AG04450 (cell line): ENCODE measurements around the gene TMEM203. TPM values are rescaled to one million over a fixed set of nuclear protein-coding genes. Genes with fewer than 3 reads are reported as not detected.

Experiments used
- CTCF ChIA-PET: fragments of 300-600, 350-600 bp; formaldehyde crosslinking; extraction: SDS; loops from one replicate; lab custom pipeline; 2022; ENCODE audit warnings: antibody characterized with exemption, inconsistent platforms; lab: Charles Lee
- POLR2A ChIA-PET: fragments of 350-600 bp; formaldehyde crosslinking; extraction: SDS; loops from one replicate; lab custom pipeline; 2021; ENCODE audit warnings: antibody characterized with exemption, inconsistent platforms; lab: Yijun Ruan, JAX
- DNase-seq: peaks from one replicate; pipeline ENCODE4 v3.0.0-alpha.2; 2011; ENCODE audit warnings: low read depth, low spot score
- H3K27ac ChIP-seq: one replicate; pipeline ENCODE4 v1.5.1; 2012; ENCODE audit warnings: low read depth, low read length, control low read depth
- H3K27me3 ChIP-seq: one replicate; pipeline ENCODE4 v1.6.0; 2012; ENCODE audit warnings: low read length; ENCODE audit not compliant: control insufficient read depth, insufficient read depth
- H3K4me3 ChIP-seq: 2 replicates; pipeline ENCODE4 v1.5.1; 2011; ENCODE audit warnings: mild to moderate bottlenecking, low read depth, low read length, control low read depth
- H3K9me3 ChIP-seq: 2 replicates; pipeline ENCODE4 v1.5.1; 2012; ENCODE audit warnings: low read length; ENCODE audit not compliant: control insufficient read depth, insufficient read depth
- CTCF ChIP-seq: IDR thresholded peaks from 2 replicates; pipeline ENCODE4 v1.5.1; 2011; ENCODE audit warnings: low read depth, low read length, control low read depth, inconsistent platforms
- polyA plus RNA-seq: library from polyadenylated mRNA; depleted of rRNA; stranded (reverse); fragments of >200 nt; gene quantifications from 2 replicates; pipeline ENCODE4 v1.2.3, GENCODE V29; 2011

TMEM203 gene
- polyA plus RNA-seq, 1 experiment, result 50.2 TPM

DNA sequence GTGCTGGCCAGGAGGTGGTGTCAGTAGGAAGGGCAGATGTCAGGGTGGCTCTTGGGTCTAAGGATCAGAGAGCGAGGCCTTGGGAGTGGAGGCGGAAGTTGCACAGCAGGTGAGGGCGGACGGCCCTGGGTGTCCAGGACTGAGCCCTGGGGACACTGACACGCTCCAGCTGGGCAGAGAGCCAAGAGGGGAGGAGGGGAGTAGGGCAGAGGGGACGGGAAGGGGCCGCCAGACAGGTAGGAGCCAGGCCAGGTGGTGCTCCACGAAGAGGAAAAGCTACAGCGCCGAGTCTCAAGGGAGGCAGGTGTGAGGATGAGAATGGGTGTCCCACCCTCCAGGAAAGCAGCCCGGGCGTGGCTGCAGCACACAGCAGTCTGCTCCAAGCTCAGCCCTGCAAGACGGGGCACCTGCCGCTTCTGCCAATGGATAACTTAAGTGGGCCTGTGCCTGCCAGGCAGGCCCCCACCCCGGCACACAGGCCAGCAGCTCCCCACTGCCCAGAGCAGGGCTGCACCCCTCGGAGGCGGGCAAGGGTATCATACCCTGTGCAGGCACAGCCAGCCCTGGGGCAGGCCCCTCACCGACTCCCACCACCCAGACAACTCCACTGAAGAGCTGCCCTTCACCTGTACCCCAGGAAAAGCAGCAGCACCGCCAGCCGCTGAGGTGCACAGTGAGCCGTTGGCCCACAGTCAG, 9.8 kb downstream of the TMEM203 start:
- no peak for DNase-seq
- Histone ChIP-seq H3K9me3 (no peaks in the 10 kb centered on the region; the same call in 1 of the 2 replicates), H3K27ac (no peak overlapping the region), H3K27me3 (no peaks in the 10 kb centered on the region), H3K4me3 (no peak overlapping the region)
- POLR2A ChIA-PET, result interaction anchor here (1.0 kb wide), 1 partner anchor 45 kb away, joined by 4 read pairs; the partner anchor contains the start of gene TUBB4B
- CTCF ChIA-PET, result no interaction called here
- no peak for TF ChIP-seq CTCF

DNA sequence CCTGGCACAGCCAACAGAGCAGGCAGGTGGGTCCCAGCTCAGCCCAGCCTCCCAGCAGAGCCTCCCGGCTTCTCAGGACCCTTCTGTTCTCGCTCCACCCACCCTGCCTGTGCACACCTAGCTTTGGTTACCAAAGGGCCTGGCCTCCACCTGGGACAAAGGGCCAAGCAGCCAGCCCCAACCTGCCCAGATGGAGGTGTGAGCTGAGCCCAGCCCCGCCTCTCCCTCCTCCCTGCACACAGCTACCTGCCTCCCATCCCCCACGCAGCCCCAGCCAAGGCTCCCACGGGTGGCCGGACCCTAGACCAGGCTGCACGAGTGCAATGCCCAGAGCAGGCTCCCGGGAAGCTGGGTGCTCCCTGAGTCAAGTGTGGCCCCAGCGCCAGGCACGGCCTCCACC, 10.5 kb downstream of the TMEM203 start:
- no peak for DNase-seq
- POLR2A ChIA-PET, result interaction anchor here (1.0 kb wide), 1 partner anchor 46 kb away, joined by 4 read pairs; the partner anchor contains the start of gene TUBB4B
- CTCF ChIA-PET, result interaction anchor here (1.5 kb wide), 1 partner anchor 42 kb away, joined by 4 read pairs; no protein-coding TSS in a partner anchor
- Histone ChIP-seq H3K27ac (no peak overlapping the region), H3K27me3 (no peaks in the 10 kb centered on the region), H3K9me3 (no peaks in the 10 kb centered on the region; the same call in 1 of the 2 replicates), H3K4me3 (no peak overlapping the region)
- TF ChIP-seq CTCF, result no peak

GRCh38 chr9:137194388-137194787, 11.1 kb downstream of the TMEM203 start:
- no peak for DNase-seq
- Histone ChIP-seq H3K27ac (no peak overlapping the region), H3K27me3 (no peaks in the 10 kb centered on the region), H3K9me3 (no peaks in the 10 kb centered on the region; the same call in 1 of the 2 replicates), H3K4me3 (no peak overlapping the region)
- TF ChIP-seq CTCF, result no peak
- CTCF ChIA-PET, result interaction anchor here (1.5 kb wide), 1 partner anchor 42 kb away, joined by 4 read pairs; no protein-coding TSS in a partner anchor
- POLR2A ChIA-PET, result interaction anchor here (1.0 kb wide), 1 partner anchor 46 kb away, joined by 4 read pairs; the partner anchor contains the start of gene TUBB4B

DNA sequence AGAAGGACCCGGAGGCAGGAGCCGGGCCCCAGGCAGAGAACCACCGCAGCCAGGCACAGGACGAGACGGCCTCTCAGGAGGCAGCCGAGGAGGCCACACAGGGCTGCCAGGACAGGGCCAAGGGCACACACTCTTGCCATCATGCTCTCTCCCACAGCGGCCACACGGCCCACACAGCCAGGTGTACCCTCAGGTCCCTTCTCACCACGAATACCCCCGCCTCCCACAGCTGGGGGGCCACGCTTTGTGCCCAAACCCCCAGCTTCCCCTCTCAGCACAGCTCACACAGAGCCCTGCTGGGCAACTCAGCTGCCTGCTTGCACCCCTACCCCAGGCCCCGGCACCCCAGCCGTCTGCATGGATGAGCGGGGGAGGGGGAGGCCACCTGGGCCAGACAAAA, 11.7 kb downstream of the TMEM203 start:
- no peak for TF ChIP-seq CTCF
- CTCF ChIA-PET, result interaction anchor here (1.5 kb wide), 1 partner anchor 43 kb away, joined by 4 read pairs; no protein-coding TSS in a partner anchor

GRCh38 chr9:137192859-137193258, 12.6 kb downstream of the TMEM203 start:
- DNase-seq, result no peak
- H3K4me3 ChIP-seq, result no peak overlapping the region
- ChIA-PET CTCF (interaction anchor here (0.6 to 1.3 kb wide), 2 partner anchors 44 to 69 kb away, joined by 3 to 4 read pairs; no protein-coding TSS in a partner anchor), POLR2A (interaction anchor here (0.6 to 1.1 kb wide), 2 partner anchors 48 to 402 kb away, joined by 3 read pairs; partner anchors contain the start of gene TUBB4B)
- no peaks in the 10 kb centered on the region; the same call in 1 of the 2 replicates for H3K9me3 ChIP-seq
- H3K27ac ChIP-seq, result no peak overlapping the region
- no peak for TF ChIP-seq CTCF
- no peaks in the 10 kb centered on the region for H3K27me3 ChIP-seq

More for the DNA sequence above, 11.7 kb downstream of the TMEM203 start:
- DNase-seq, result no peak
- Histone ChIP-seq H3K27me3 (no peaks in the 10 kb centered on the region), H3K9me3 (no peaks in the 10 kb centered on the region; the same call in 1 of the 2 replicates), H3K27ac (no peak overlapping the region), H3K4me3 (no peak overlapping the region)
- POLR2A ChIA-PET, result no interaction called here
